HL-60 (cell line): Measurements from ENCODE around the gene TXNDC2.

Experiments
- DNase-seq, 2 experiments: peaks; one replicate each; pipeline ENCODE4 v3.0.0-alpha.2; 2010 to 2020; ENCODE audit warnings: low read depth in 1 of 2, low spot score in 1 of 2
- H3K27ac ChIP-seq: fragments of 250-450 bp; sonication (Bioruptor Pico); replicated peaks from 2 replicates; pipeline ENCODE4 v1.5.1; 2020; ENCODE audit warnings: mild to moderate bottlenecking, moderate library complexity
- H3K27me3 ChIP-seq: fragments of 250-450 bp; sonication (Bioruptor Pico); 2 replicates; pipeline ENCODE4 v1.5.1; 2021; ENCODE audit warnings: mild to moderate bottlenecking, moderate library complexity; ENCODE audit not compliant: insufficient read depth, poor library complexity, severe bottlenecking
- H3K4me3 ChIP-seq: replicated peaks from 2 replicates; pipeline ENCODE4 v1.5.1; 2011; ENCODE audit warnings: mild to moderate bottlenecking, control low read depth, low read length; ENCODE audit not compliant: insufficient read depth
- GABPA ChIP-seq: IDR thresholded peaks from 2 replicates; pipeline ENCODE4 v1.6.1; 2012; ENCODE audit warnings: low read depth
- POLR2AphosphoS5 ChIP-seq: IDR thresholded peaks from 2 replicates; pipeline ENCODE4 v1.6.1; 2012; ENCODE audit warnings: low read depth
- SPI1 ChIP-seq: IDR thresholded peaks from 2 replicates; pipeline ENCODE4 v1.6.1; 2012; ENCODE audit warnings: low read depth, mild to moderate bottlenecking, borderline replicate concordance
- TF ChIP-seq, protein P1 (sequence below): IDR thresholded peaks from one replicate; pipeline ENCODE4 v1.5.1; 2011; ENCODE audit warnings: low read length, control low read depth, inconsistent platforms; ENCODE audit not compliant: insufficient read depth
- TF ChIP-seq, protein P2 (sequence below): IDR thresholded peaks from 2 replicates; pipeline ENCODE4 v1.6.1; 2012; ENCODE audit warnings: low read depth; ENCODE audit not compliant: insufficient replicate concordance

The TXNDC2 gene

DNA sequence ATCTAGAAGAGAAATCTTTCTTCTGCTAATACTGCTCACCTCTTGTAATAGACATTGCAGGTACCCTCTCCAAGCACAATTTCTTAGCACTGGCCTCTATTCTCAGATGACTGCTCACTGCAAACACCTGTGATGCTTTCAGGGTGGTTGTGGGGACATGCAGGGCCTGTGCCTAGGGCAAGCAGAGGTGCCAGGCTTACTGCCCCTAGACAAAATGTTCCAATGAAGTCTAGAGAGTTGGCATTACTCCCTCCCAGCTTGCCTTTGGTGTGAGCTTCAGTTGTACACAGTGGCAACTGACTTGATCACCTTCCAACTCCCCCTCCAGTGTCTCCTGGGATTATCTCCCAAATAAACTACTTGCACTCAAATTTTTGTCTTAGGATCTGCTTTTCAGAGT is 12.9 kb upstream of the TXNDC2 start:
- no peak overlapping the region for H3K27ac ChIP-seq
- DNase-seq = no peak
- no peak overlapping the region for H3K4me3 ChIP-seq
- TF ChIP-seq, protein P1, sequence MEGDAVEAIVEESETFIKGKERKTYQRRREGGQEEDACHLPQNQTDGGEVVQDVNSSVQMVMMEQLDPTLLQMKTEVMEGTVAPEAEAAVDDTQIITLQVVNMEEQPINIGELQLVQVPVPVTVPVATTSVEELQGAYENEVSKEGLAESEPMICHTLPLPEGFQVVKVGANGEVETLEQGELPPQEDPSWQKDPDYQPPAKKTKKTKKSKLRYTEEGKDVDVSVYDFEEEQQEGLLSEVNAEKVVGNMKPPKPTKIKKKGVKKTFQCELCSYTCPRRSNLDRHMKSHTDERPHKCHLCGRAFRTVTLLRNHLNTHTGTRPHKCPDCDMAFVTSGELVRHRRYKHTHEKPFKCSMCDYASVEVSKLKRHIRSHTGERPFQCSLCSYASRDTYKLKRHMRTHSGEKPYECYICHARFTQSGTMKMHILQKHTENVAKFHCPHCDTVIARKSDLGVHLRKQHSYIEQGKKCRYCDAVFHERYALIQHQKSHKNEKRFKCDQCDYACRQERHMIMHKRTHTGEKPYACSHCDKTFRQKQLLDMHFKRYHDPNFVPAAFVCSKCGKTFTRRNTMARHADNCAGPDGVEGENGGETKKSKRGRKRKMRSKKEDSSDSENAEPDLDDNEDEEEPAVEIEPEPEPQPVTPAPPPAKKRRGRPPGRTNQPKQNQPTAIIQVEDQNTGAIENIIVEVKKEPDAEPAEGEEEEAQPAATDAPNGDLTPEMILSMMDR = no peak
- TF ChIP-seq SPI1 (no peak), GABPA (no peak), POLR2AphosphoS5 (no peak)
- TF ChIP-seq, protein P2, sequence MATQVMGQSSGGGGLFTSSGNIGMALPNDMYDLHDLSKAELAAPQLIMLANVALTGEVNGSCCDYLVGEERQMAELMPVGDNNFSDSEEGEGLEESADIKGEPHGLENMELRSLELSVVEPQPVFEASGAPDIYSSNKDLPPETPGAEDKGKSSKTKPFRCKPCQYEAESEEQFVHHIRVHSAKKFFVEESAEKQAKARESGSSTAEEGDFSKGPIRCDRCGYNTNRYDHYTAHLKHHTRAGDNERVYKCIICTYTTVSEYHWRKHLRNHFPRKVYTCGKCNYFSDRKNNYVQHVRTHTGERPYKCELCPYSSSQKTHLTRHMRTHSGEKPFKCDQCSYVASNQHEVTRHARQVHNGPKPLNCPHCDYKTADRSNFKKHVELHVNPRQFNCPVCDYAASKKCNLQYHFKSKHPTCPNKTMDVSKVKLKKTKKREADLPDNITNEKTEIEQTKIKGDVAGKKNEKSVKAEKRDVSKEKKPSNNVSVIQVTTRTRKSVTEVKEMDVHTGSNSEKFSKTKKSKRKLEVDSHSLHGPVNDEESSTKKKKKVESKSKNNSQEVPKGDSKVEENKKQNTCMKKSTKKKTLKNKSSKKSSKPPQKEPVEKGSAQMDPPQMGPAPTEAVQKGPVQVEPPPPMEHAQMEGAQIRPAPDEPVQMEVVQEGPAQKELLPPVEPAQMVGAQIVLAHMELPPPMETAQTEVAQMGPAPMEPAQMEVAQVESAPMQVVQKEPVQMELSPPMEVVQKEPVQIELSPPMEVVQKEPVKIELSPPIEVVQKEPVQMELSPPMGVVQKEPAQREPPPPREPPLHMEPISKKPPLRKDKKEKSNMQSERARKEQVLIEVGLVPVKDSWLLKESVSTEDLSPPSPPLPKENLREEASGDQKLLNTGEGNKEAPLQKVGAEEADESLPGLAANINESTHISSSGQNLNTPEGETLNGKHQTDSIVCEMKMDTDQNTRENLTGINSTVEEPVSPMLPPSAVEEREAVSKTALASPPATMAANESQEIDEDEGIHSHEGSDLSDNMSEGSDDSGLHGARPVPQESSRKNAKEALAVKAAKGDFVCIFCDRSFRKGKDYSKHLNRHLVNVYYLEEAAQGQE = no peak
- no peaks in the 10 kb centered on the region for H3K27me3 ChIP-seq

DNA sequence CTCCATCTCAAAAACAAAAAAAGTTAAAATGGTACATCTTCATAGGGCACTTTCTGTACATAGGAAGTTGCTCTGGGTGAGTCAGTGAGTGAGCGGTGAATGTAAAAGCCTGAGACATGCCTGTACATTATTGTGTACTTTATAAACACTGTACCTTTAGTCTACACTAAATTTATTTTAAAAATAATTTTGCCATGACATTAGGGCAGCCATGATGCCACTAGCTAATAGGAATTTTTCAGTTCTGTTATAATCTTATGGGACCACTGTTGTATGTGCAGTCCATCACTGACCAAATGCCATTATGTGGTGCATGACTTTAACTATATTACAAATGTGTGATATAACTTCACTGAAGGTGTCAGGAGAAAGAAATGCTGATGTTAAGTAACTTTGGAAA is 11.0 kb upstream of the TXNDC2 start:
- H3K27ac ChIP-seq = no peak overlapping the region
- TF ChIP-seq POLR2AphosphoS5 (no peak), SPI1 (no peak), GABPA (no peak)
- TF ChIP-seq, protein P2 = no peak
- TF ChIP-seq, protein P1 = no peak

DNA sequence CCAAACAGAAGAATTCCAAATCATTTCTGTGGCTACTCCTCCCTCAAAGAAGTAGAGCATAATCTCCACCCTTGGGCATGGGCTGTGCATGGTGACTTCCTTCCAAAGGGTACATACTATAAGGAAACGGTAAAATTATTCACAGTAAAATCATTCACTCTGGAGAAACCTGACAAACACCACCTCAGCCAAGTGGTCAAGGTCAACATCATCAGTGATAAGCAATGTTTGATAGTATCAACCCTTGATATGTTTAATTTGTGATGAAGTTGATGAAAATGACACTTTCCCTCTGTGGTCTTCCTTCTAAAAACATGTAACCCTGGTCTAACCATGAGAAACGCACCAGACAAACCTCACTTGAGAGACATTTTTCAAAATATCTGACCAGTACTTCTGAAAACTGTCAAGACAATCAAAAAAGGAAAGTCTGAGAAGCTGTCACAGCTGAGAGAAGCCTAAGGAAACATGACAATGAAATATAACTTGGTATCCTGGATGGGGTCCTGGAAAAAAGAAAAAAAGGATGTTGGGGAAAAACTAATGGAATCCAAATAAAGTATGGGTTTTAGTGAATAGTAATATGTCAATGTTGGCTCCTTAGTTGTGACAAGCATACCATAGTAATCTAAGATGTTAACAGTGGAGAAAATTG is 9.4 kb upstream of the TXNDC2 start:
- DNase-seq = no peak
- TF ChIP-seq SPI1 (no peak), POLR2AphosphoS5 (no peak), GABPA (no peak)
- TF ChIP-seq, protein P1 = no peak
- TF ChIP-seq, protein P2 = no peak
- H3K4me3 ChIP-seq = no peak overlapping the region
- H3K27me3 ChIP-seq = no peaks in the 10 kb centered on the region
- H3K27ac ChIP-seq = peak overlapping the region; percentile 39

More for the DNA sequence above, 11.0 kb upstream of the TXNDC2 start:
- Histone ChIP-seq H3K4me3 (no peak overlapping the region), H3K27me3 (no peaks in the 10 kb centered on the region)
- no peak for DNase-seq
